AG10803 (cell line): ENCODE data around the gene EFNA3.
A peak's percentile ranks its signal among the peaks of the same experiment; 100 is the strongest.

Experiments
- DNase-seq: peaks from one replicate; pipeline ENCODE4 v3.0.0; 2010; ENCODE audit warnings: low read depth
- H3K4me3 ChIP-seq: 2 replicates; pipeline ENCODE4 v1.5.1; 2011; ENCODE audit warnings: mild to moderate bottlenecking, low read length, control low read depth
- CTCF ChIP-seq: conservative IDR thresholded peaks from 2 replicates; pipeline ENCODE4 v1.5.1; 2011; ENCODE audit warnings: mild to moderate bottlenecking, low read length, control low read depth, inconsistent platforms

EFNA3 gene

GRCh38 chr1:155073377-155074242 lies 5.0 kb upstream of the EFNA3 start:
- no peak for TF ChIP-seq CTCF
- no peak for DNase-seq
- no peak overlapping the region for H3K4me3 ChIP-seq

- TF ChIP-seq CTCF, result no peak
- H3K4me3 ChIP-seq, result no peak overlapping the region
- no peak for DNase-seq
Measured at GRCh38 chr1:155075535-155075934, 3.1 kb upstream of the EFNA3 start.

GRCh38 chr1:155076371-155076770 lies 2.3 kb upstream of the EFNA3 start:
- no peak for TF ChIP-seq CTCF
- DNase-seq, result no peak
- H3K4me3 ChIP-seq, result no peak overlapping the region

GRCh38 chr1:155077346-155077745 lies 1.3 kb upstream of the EFNA3 start:
- no peak overlapping the region for H3K4me3 ChIP-seq
- DNase-seq, result no peak
- no peak for TF ChIP-seq CTCF

- no peak overlapping the region for H3K4me3 ChIP-seq
- no peak for TF ChIP-seq CTCF
- no peak for DNase-seq
Measured at GRCh38 chr1:155077758-155078445, 735 bp upstream of the EFNA3 start.

GRCh38 chr1:155079210-155079486 lies 511 bp downstream of the EFNA3 start:
- no peak for TF ChIP-seq CTCF

More at GRCh38 chr1:155079210-155079486, 511 bp downstream of the EFNA3 start:
- no peak for DNase-seq
- peak overlapping the region; percentile 44; the same call in 1 of the 2 replicates for H3K4me3 ChIP-seq
